ENCODE results near the gene MATN3.
A peak's percentile ranks its signal among the peaks of the same experiment; 100 is the strongest.
"Not testable (repeated sequence)": the region's sequence is repeated elsewhere in the genome, so short reads cannot be mapped to it uniquely, and the experiment has no call there.

Gene MATN3

DNA sequence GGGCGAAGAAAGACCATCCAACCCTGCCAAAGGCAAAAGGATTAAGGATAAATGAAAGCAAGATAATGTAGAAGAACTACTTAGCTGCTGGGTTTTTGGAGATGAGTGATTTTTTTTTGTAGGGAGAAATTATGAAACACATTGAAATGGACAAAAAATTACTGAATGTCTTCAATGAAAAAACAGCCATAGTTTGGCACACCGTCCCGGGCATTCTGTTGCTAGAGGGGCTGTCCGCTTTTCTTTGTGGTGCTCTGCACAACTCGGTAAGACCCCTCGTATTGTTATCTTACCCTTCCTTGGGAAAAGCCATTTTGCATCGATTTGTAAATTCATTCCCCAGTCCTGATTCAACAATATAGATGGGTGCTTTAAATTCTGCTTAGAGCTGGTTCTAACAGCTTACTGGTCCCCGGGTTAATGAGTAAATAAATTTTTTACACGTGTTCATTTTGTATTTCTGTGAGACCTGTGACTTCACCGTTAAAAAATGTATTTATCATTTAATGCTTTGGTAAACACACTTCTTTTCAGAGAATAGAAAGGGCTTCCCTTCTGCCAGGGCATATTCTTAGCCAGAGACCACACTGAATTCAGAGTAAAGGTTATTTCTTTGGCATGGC, 39.9 kb upstream of the MATN3 start:
- TF ChIP-seq, protein P1, sequence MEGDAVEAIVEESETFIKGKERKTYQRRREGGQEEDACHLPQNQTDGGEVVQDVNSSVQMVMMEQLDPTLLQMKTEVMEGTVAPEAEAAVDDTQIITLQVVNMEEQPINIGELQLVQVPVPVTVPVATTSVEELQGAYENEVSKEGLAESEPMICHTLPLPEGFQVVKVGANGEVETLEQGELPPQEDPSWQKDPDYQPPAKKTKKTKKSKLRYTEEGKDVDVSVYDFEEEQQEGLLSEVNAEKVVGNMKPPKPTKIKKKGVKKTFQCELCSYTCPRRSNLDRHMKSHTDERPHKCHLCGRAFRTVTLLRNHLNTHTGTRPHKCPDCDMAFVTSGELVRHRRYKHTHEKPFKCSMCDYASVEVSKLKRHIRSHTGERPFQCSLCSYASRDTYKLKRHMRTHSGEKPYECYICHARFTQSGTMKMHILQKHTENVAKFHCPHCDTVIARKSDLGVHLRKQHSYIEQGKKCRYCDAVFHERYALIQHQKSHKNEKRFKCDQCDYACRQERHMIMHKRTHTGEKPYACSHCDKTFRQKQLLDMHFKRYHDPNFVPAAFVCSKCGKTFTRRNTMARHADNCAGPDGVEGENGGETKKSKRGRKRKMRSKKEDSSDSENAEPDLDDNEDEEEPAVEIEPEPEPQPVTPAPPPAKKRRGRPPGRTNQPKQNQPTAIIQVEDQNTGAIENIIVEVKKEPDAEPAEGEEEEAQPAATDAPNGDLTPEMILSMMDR (conservative IDR thresholded peaks at IDR 0.05): no peak
- no peak for TF ChIP-seq ZFX (IDR thresholded peaks at IDR 0.05)
- H3K27ac ChIP-seq: peak overlapping the region; percentile 77

DNA sequence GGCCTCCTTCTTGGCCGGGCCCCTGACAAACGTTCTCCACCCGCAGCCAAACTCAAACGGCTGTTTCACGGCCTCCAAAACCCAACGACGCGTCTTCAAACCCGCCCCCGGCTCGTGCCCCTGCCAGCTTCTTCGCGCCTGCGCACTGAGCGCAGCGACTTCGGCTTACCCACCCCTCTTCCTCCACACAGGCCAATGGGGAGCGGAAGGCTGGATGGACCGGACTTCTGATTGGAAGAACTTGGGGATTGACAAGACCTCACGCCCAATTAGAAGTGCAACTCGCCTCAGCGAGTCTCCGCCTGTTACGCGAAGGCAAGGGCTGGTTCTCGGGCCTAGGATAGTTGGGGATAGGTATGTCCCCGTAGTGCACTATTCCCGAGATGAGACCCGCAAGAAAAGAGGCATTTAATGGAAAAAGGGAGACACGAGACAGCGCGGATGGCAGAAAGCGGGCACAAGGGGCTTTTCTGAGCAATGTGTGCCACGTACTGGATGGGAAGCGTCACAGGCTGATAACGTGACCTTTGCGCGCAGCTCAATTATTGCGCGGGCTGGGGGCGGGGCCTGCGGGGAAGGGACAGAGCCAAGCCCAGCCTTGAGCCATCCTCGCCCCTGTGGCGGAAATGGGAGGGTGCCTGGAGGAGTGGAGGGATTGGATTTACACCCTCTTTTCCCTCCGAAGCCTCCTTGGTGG, 39.2 kb upstream of the MATN3 start, which contains the start of gene LAPTM4A:
Gene LAPTM4A, minus strand, starts transcription at position 97 of the 697 bp plus-strand sequence. CDS start 108 bp downstream, outside the sequence.
- TF ChIP-seq ZFX (IDR thresholded peaks at IDR 0.05): peak; percentile 82
- TF ChIP-seq, protein P1 (conservative IDR thresholded peaks at IDR 0.05): no peak
- peak within 1 kb of the TSS; percentile 77 for H3K27ac ChIP-seq

- peak overlapping the region; percentile 77 for H3K27ac ChIP-seq
- TF ChIP-seq, protein P1 (conservative IDR thresholded peaks at IDR 0.05): peak; percentile 27
- no peak for TF ChIP-seq ZFX (IDR thresholded peaks at IDR 0.05)
Measured at GRCh38 chr2:20050646-20051531, 38.4 kb upstream of the MATN3 start.

GRCh38 chr2:20050104-20050645, 37.7 kb upstream of the MATN3 start:
- TF ChIP-seq, protein P1 (conservative IDR thresholded peaks at IDR 0.05): no peak
- no peak for TF ChIP-seq ZFX (IDR thresholded peaks at IDR 0.05)
- H3K27ac ChIP-seq: peak overlapping the region; percentile 77

DNA sequence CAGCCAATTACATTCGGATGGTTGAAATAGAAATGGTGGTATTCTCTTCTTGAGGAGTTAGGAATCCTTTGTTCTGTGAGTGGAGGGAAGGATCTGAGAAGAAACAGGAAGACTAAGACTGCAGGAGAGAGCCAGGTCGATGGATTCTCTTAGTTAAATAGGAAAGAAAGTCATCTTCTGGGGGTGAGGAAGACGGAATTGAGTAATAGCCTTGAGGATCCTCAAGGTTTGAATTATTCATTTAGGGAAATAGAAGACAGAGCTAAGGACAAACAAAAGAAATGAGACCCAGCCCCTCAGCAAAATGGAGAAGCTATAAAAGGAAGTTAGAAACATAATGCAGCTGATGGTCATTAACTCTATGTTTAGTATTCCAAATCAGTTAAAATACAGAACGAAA, 37.2 kb upstream of the MATN3 start:
- TF ChIP-seq ZFX (IDR thresholded peaks at IDR 0.05): no peak
- TF ChIP-seq, protein P1 (conservative IDR thresholded peaks at IDR 0.05): no peak
- H3K27ac ChIP-seq: no peak overlapping the region

GRCh38 chr2:20048488-20049448, 36.3 kb upstream of the MATN3 start:
- TF ChIP-seq ZFX (IDR thresholded peaks at IDR 0.05): no peak
- TF ChIP-seq, protein P1 (conservative IDR thresholded peaks at IDR 0.05): no peak
- no peak overlapping the region for H3K27ac ChIP-seq

DNA sequence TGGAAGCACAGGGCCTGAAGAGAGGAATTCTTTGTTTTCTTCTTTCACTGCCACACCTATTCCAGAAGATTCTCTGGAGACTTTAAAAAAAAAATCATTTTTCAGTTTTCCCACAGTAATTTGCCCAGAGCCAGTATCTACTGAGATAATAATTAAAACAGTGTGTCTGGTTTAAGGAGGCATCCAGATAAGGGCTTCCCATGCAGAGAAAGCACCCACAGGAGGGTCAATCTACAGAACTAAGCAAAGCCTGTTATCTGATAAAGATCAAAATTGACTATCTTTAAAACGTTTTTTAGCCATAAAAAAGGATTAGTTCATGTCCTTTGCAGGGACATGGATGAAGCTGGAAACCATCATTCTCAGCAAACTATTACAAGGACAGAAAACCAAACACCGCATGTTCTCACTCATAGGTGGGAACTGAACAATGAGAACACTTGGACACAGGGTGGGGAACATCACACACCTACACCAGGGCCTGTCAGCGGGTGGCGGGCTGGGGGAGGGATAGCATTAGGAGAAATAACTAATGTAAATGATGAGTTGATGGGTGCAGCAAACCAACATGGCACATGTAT, 33.3 kb upstream of the MATN3 start:
- H3K27ac ChIP-seq: not testable (repeated sequence)
